Urothelium cell line (cell line): ENCODE data around the gene USP15.

Experiments
- DNase-seq: peaks from one replicate; pipeline ENCODE4 v3.0.0; 2011; ENCODE audit warnings: low spot score, mixed read lengths
- FAIRE-seq: peaks from 2 replicates; lab custom pipeline; 2011; peaks lifted over from hg19 to GRCh38; lab: Jason Lieb, UNC

Gene USP15

DNA sequence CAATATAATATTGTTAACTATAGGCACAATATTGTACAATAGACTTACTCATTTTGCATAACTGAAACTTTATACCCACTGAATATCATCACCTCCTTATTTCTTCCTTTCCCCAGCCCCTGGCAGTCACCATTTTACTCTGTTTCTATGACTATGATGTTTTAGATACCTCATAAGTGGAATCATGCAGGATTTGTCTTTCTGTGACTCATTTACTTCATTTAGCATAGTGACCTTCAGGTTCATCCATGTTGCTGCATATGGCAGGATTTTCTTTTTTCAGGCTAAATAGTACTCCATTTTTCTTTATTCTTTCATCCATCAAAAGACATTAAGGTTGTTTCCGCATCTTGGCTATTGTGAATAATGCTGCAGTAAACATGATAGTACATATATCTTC lies 18.9 kb downstream of the USP15 start:
- FAIRE-seq: no peak
- no peak for DNase-seq

DNA sequence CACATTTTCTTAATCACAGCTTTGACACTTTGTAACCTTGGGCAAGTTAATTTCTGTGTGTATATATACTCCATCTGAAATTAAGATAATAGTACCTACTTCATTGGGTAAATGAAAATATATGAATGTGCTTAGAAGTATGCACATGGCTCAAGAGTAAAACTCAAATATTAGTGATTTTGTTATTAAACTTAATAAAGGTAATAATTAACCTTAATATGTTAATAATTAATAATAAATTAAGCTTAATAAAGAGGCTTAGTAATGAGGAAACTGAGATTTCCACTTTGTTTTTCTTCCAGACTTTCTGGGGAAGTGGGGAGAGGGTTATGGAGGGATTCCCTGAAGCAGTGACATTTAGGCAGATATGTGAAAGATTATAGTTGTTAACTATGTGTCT lies 19.8 kb downstream of the USP15 start:
- FAIRE-seq (no peak), DNase-seq (no peak)

DNA sequence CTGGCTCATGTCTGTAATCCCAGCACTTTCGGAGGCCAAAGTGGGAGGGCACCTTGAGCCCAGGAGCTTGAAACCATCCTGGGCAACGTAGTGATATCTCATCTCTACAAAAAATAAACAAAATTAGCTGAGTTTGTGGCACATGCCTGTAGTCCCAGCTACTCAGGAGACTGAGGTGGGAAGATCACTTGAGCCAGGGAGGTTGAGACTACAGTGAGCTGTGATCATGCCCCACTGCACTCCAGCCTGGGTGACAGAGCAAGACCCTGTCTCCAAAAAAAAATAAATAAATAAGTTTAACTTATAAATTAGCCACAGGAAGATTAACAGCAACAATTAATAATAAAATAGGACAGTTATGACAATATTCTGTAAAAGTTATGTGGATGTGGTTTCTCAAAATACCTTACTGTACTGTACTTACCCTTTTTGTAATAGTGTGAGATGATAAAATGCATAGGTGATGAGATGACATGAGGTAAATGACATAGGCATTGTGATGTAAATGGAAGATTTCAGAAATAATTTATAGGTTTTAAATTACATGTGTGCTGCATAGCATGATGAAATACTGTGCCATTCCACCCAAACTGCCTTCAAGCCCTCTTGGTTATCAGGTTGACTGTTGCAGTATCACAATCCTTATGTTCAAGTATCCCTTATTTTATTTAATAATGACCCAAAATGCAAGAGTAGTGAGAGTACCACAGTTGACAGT lies 22.0 kb downstream of the USP15 start:
- DNase-seq: no peak
- FAIRE-seq: no peak

DNA sequence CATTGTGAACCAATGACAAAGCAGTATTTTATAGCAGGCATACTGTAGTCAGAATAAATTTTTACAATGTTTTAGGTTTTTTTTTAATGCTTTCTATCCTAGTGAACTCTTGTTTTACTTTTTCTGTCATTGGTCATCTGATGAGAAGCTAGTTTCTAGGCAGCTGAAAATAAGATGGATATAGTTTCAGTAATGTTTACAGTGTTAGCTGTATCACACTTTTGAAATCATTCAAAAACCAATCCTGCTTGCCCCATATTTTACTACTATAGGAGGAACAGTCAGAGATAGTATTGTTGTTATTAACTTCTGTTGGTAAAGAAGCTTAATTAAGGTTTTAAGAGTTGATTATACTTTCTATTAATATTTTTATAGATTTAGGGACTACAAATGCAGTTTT lies 24.5 kb downstream of the USP15 start:
- no peak for DNase-seq
- FAIRE-seq: no peak

DNA sequence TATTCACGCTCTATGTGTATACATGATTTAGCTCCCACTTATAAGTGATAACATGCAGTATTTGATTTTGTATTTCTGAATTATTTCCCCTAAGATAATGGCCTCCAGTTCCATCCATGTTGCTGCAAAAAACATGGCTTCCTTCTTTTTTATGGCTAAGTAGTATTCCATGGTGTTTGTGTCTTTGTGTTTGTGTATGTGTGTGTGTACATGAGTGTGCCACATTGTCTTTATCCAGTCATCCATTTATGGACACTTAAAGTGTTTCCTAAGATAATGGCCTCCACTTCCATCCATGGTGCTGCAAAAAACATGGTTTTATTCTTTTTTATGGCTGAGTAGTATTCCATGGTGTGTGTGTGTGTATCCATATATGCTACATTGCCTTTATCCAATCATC lies 25.1 kb downstream of the USP15 start:
- FAIRE-seq (no peak), DNase-seq (no peak)

DNA sequence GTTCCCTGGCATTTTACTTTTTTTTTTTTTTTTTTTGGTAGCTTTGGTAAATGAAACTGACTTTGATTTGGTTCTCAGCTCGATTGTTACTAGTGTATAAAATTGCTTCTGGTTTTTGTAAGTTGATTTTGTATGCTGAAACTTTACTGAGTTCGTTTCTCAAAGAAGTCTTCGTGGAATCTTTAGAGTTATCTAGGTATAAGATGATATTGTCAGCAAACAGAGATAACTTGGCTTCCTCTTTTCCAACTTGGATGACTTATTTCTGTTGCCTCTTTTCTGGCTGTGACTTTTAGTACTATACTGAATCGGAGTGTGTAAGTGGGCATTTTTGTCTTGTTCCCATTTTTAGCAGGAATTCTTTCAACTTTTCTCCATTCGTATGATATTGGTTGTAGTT lies 28.1 kb downstream of the USP15 start:
- DNase-seq (no peak), FAIRE-seq (no peak)

DNA sequence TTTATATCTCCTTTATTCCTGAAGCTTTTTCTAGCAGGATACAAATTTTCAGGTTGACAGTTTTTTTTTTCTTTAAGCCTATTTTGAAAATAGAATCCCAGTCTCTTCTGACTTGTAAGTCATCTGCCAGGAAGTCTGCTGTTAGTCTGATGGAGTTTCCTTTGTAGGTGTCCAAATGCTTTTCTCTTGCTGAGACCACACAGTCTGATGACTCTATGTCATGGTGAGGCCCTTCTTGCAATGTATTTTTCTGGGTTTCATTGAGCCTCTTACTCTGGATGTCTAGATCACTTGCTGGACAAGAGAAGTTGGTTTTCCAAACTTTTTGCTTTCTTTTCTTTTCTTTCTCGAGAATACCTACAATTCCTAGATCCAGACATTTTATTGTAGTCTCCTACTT lies 30.6 kb downstream of the USP15 start:
- FAIRE-seq (no peak), DNase-seq (no peak)

DNA sequence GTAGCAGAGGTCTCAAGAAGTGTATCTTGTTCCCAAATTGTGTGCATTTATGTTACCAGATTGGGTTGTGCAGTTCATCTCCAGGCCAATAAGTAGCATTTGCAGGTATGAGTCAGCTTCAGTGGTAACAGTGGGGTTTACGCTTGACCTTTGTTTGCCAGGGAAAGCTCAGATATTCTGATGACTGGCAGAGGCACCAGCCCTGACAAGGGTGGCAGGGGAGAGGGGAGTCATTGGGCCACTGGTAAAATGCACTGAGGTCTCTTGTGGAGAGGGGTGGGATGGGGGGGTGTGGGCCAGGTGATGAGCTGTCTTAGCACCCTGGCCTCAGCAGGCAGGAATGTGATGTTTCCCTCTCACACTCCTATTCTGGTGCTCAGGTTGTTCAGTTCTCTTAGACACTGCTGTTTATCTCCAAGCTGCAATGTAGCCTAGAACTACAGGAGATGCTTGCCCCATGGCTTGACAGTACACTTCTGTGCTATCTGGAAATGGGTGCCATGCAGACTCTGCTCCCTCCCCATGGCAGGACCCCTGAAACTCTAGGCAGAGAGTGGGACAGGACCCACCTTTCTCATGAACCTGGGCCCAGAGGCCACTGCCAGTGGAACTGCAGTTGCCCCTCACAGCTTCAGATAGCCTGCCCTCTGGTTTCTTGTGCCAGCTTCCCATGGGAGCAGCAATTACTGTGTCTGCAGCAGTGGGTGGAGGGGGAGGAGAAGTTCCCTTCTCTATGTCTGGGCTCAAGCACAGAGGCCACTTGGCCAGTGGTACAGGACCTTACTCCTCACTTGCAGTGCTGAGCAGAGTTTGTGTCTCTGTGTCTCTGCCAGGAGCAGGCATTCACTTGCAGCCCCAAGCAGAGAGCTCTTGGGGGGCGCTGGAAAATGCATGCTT lies 31.9 kb downstream of the USP15 start:
- FAIRE-seq (no peak), DNase-seq (peak; percentile 2)

DNA sequence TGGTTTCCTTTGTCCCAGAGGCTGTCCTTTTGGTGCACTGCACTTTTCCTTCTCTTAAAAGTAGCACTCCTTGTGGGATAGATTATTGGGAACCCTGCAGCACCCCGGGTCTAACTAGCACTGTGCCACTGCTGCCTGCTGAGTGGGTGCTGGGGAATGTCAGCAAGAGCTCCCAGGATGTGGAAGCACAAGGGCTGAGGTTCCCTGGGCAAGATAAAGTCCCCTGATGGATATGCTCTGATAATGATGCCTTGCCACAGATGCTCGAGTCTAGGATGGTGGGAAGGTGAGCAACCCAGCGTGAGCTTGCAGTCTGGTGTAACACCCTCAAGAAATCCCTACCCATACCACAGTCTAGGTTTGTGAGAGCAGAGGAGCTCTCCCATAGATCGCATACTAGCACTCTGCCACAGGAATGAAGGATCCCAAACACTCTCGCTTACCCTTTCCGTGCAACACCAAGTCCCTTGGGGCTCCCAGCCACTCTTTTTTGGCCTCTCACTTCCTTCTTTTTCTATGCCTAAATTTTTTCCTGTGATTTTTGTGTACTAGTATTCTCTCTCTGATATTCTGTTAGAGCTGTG lies 32.6 kb downstream of the USP15 start:
- DNase-seq (no peak), FAIRE-seq (no peak)

DNA sequence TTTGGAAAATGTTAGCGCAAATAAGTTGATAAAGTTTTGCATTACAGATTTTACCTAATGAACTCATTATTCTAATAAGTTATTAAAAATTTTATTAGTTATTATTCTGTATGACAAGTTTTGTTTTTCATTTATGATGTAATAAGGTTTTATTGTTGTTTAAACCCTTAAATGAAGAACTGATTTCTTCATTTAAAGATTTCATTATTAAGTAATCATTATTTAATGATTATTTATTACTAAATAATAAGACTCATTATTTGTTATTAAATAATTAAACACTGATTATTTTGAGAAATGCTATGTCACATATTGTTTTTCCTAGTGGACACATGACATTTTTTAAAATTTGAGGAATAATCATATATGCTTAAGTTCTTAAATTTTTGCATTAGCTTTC lies 34.2 kb downstream of the USP15 start:
- DNase-seq: no peak
- no peak for FAIRE-seq

DNA sequence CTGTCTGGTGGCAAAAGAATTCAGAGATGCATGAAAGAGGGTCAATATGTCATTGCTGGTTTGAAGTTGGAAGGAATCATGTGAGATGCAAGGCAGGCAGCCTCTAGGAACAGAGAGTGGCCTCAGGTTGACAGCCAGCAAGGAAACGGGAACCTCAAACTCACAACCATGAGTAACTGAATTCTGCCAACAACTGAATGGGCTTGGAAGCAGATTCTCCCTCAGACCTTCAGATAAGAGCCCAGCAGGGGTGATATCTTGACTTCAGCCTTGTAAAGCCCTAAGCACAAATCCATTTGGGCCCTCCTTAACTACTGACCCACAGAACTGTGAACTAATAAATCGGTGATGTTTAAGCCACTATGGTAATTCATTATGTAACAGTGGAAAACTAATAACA lies 35.8 kb downstream of the USP15 start:
- DNase-seq (no peak), FAIRE-seq (no peak)

DNA sequence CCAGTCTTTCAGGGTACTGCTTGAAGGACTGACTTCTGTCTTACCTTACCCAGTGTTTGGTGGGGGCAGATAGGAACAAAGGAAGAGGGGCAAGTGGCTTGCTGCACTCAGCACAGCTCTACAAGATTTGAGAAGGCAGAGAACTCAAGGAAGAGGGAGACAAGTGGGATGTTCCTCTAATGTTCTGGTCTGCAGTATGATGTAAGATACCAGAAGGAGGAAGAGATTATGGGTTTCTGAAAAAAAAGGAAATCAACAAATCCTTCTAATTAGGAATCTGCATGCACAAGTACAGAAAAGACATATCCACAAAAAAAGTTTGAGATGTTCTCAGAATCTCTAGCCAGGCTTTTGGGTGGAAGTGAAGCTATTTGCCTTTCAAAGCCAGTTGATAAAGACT lies 37.1 kb downstream of the USP15 start:
- DNase-seq: no peak
- no peak for FAIRE-seq

DNA sequence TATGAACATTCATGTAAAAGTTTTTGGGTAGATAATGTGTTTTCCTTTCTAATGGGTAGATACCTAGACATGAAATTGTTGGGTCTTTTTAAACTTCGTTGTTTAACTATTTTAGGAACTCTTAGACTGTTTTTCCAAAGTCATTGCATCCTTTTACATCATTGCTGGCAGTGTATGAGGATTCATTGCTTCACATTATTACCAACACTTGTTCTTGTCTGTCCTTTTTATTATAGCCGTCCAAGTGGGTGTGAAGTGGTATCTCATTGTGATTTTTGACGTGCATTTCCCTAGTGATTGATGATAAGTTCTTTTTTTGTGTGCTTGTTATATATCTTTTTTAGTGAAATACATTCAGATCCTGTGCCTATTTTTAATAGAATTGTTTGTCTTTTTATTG lies 39.4 kb downstream of the USP15 start:
- FAIRE-seq: no peak
- DNase-seq: no peak

DNA sequence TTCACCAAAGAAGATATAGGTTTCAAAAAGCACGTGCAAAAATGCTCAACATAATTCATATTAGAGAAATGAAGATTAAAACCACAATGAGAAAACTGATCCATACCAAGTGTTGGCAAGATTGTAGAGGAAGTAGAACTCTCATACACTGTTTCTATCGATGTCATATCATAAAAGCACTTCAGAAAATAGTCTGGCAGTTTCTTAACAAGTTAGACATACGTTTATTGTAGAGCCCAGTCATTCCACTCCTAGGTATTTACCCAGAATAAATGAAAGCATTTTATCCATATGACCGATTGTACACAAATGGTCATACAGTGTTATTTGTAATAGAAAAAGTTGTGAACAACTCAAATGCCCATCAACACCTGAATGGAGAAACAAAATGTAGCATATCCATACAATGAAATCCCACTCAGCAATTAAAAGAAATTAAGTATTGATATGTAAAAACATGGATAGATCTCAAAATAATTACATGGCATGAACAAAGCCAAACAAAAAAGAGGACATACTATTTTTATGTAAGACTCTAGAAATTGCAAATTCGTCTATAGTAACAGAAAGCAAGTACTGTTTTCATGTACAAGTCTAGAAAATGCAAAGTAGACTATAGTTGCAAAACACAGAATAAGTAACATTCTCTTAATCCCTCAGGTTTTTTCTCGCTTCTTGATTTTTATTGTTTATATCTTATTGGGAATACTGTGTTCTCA lies 41.0 kb downstream of the USP15 start:
- DNase-seq (no peak), FAIRE-seq (no peak)

DNA sequence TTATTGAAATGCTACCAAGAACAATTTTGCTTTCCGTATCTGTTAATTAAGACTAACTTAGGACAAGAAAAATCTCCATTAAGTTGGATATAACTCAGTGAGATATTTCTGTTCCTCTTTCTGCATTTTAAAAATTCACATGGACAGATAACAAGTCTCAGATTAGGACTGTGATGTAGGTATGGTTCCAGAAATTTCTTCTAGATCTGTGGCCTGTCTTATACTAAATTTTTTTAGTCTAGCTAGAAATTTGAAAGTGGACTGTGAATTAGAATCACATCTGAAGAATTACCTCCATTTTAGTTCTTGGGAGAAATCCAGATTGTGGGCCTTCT lies 41.6 kb downstream of the USP15 start:
- DNase-seq: no peak
- no peak for FAIRE-seq

DNA sequence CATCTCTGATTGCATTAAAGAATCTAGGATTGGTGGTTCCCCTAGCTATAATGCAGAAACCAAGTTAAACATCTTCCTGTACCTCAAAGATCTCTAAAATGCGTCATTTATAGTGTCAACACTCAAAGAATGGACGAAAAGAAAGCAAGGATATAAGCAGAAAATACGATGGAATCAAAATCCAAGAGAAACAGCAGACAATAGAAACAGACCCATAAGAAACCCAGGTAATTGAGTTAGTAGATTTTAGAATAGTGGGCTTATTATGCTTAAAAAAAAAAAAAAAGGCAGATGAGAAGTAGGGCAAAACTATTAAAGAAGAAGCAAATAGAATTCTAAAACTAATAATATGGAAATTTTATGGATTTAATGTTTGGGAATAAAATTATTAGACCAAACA lies 44.4 kb downstream of the USP15 start:
- FAIRE-seq: no peak

DNA sequence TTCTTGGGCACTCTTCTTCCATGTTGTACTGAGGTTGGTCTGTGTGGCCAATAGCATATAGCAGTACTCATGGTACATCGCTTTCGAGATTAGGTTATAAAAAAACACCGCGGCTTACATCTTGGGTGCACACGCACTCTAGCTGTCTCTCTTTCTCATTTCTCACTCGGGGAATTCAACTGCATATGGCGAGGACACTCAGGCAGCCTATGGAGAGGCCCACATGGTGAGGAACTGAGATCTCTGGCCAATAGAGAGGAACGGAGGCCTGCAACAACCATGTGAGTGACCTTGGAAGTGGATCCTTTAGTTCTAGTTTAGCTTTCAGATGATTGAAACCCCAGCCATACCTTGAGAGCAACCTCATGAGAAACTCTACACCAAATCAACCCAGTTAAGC lies 45.6 kb downstream of the USP15 start:
- DNase-seq: no peak

More for the DNA sequence above, 44.4 kb downstream of the USP15 start:
- no peak for DNase-seq

DNA sequence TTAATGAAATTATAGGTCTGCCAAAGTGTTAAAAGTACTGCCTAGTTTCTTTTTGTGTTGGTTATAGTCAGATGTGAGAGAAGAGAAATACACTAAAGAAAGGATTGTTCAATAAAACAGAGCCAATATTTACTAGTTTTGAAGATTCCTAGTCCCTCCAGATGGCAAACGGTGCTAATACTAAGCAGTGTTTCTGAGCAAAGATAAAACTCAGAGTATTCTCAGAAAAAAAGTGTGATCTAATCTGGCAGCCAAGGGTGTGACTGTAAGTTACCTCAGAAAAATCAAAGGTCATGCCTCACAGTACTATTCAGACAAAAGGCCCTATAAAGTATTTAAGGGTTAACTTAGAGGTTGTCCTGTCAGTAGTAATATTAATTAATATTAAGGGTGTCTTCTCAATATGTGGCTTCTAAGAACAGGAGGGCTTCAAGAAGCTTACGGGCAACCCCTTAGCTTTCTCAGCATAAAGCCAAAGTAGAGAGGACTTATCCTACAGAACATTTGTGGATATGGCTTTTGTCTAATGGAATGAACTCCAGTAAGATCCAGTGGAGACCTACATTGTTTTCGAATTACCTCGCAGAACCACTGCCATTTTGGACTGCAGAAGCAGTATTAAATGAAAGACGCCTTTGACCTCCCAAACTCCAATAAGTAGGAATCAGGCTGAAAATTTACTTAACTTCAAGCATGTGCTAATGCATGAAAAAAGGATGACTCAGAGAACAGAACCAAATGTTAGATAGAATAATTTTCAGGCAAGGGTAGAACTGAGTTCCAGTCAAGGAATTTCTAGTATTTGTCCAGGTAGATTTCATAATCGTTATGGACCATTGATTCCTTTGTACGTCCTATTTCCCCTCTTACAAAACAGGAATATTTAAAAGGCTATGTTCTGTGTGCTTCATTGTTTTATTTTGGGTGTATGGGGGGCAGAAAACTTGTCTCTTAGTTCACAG lies 46.6 kb downstream of the USP15 start:
- DNase-seq (no peak), FAIRE-seq (no peak)

More for the DNA sequence above, 45.6 kb downstream of the USP15 start:
- FAIRE-seq: no peak

DNA sequence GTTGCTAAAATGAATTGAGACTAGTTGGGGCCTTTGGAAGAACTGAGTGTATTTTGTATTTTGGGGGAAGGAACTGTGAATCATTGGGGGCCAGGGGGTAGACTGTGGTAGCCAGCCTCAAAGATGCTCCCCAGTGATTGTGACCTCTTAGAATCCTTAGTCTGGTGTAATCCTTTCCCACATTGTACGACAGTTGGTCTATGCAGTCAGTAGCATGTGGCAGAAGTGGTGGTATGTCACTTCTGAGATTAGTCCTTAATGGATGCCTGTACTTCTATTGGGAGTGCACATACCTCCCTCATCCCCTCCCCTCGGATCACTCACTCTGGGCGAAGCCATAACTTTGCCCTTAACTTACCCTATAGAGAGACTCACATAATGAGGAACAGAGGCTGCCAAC lies 48.0 kb downstream of the USP15 start:
- FAIRE-seq: no peak
- no peak for DNase-seq

DNA sequence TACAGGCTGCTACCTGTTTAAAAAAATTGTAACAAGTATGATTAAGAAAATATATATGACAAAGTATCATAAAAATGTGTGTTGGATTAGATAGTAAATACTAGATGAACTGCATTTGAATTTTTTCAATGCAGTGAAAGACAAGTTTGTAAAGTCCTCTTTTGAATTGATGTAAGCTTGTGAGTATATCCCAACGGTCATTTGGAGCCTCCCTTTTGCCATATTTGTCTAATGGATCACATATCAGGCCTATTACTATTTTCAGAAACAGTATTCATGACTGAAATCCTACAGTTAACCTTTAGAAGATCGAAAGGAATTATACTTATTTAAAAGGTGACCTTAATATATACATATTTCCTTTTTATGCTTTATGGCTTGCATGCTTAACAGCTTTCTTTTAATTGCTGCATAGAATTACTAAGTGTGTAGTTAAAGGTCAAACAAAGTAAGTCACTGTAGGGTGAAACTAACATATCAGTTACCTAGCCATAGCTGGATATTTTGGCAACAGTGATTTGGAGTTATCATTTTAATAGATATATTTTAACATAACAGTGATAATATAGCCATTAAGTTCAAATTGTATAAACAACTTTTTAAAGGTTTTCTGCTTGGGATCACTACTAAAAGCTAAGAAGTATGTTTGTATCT lies 53.6 kb downstream of the USP15 start:
- DNase-seq: no peak
- FAIRE-seq: no peak
